ENCODE results near the gene GPRIN2.

- no peak for TF ChIP-seq POLR2A (IDR thresholded peaks at IDR 0.05; ENCODE audit: low read length)
- TF ChIP-seq GATA1 (IDR thresholded peaks at IDR 0.05; ENCODE audit: low read depth, low read length): no peak
These were observed 11.3 kb downstream of the GPRIN2 start for GRCh38 chr10:46544989-46545791.

Measured in erythroblast (primary cell).